GM19023 (cell line): ENCODE data around the gene TSPOAP1.

Experiments used
- ATAC-seq: cut with Tn5 transposase; IDR thresholded peaks from one replicate; pipeline ENCODE4 v1.9.1; 2021; ENCODE audit warnings: mild to moderate bottlenecking, moderate library complexity; ENCODE audit not compliant: unreplicated experiment

TSPOAP1 gene

DNA sequence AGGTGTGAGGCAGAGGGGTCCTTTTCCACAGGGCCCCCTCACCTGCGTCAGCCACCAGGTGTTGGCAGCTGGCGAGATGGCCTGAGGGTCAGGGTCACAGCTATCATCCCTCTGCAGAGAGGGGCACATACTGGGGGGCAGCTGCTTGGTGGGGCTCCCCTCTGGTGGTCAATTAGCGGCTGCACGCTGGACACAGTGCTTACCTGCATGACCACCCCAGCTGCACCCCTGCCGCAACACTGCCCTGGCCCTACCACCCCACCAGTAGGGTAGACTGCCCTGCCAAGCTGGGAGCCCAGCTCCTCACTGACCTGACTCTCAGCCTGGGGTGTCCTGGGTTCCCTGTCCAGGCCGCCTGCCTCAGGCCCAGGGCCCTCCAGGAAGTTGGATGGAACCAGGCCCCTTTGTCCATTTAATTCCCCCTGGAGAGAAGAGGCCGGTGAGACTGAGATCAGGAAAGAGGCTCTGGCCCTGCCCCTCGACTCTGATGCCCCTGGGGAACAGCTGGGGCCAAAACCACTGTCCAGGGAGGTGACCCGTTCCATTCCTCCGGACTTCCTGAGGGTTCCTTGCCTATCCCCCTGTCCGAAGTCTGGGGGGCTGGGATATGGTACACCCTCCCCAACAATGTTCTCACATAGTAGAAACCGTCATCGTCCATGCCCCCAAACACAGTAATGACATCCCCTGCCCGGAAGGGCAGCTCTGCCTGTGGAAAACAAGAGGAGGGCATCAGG, 23.7 kb downstream of the TSPOAP1 start:
- no peak for ATAC-seq

DNA sequence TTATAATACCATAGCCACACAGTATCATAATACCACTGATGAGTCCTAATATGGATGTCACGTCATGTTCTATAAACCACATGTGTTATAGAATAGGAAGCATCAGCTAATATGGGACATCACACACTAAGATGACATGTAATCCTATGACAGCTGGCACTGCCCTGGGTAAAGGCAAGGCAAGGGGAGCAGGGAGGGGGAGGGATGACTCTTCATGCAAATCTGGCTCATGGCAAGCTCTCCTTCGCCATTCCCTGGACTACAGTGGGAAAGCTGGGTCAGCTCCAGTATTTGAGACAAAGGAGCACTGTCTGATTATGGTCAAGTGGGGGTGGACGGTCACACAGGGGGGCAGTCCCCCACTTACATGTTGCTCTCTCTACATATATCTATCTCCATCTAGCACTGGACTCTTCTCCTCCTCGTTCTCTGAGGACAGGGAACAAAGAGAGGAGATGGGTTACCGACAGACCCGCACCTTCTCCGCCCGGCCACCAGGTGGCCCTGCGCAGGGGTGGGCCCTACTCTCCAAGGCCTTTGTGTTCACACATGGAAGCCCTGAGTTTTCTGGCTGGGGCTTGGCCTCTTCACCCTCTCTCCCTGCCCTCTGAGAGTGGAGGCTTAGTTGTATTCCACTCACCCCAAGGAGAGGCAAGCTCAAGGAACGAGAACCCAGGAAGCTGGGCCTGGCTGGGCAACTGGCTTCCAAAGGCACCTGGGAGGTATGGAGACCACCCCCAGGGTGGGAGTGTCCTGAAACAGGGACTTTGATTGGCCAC, 24.4 kb downstream of the TSPOAP1 start:
- no peak for ATAC-seq

DNA sequence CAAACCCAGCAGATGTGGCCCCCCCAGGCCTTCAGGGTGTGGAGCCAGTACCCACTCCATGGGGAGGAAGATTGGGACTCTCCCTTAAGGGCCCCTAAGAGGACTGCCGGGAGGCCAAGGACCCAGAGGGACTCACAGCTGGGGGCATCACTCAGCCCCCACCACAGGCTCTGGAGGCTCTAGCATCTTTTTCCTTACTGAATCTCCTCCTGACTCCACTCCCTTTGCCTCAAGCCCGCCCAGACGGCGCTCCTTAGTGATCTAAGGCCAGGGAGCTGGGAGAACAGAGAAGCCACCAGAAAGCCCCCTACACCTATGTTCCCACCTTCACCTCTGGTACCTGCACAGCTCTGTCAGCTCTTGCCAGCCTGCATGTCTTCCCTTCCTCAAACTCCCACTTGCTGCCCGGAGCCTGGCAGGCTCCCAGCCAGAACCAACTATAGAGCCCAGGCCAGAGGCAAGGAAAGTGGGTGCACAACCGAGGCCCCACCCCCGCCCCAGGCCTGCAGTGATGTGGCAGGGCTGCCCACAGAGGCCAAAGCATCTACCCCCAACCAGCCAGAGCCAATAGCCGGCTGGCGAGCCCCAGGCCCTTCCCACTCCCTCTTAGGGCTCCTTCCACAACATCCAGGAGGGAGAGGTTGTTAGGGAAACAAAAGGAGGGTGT, 25.5 kb downstream of the TSPOAP1 start:
- no peak for ATAC-seq

DNA sequence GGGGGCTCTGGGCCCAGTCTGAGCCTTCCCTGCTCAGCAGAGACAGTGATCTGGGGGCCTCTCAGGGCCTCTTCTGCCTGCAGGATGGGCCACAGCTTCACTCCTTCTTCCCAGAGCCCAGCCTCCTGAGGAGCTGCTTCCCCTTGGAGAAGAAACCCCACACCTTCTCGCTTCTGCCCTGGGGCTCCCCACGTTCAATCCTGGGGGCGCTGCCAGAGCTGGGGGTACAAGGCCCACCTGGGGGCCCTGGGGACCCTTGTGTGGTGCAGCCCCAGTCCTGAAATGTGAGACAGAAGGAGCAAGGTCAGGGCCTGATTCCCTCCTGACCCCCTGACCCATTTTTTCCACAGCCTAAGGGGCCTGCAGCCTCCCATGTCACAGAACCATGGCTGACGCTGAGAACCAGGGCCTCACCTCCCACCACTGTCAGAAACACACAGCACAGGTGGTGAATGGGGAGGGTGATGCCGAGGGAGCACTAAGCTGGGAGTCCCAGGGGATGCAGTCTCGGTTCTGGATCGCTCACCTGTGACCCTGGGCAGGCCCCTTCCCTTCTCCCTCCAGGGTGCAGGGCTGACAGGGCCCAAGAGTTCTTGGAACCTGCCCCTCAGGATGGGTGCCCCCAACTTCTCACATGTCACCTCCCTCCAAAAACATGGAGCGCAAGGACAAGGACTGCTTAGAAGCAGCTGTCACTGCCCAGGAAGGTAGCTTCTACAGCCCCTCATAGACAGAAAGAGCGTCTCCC, 26.2 kb downstream of the TSPOAP1 start:
- ATAC-seq: no peak

DNA sequence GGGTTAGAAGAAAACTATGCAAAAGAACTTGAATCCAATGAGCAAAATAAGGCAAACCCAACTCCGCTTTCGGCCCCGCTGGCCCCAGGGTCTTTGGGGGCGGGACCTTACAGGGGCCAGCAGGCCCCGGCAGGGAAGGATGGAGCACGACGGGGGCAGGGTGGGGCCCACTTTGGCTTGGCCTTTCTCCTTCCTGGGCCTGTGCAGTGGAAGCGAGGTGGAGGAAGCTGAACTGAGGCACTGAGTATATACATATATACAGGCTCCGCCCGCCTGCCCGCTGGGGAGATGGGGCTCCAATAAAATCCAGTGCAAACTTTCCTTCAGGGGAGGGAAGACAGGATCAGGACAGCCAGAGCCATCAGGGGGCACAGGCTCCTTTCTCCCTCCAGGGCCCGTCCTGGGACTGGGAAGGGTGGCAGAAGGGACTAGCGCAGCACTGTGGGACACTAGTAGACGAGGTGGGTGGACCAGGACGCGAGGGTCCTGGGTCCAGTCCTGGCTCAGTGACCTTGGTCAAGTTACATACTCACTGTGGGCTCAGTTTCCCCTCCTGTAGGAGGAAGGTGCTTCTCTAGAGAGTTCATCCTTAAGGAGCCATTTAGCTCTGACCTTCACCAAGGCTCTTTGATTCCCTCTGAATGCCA, 27.0 kb downstream of the TSPOAP1 start:
- ATAC-seq: no peak

DNA sequence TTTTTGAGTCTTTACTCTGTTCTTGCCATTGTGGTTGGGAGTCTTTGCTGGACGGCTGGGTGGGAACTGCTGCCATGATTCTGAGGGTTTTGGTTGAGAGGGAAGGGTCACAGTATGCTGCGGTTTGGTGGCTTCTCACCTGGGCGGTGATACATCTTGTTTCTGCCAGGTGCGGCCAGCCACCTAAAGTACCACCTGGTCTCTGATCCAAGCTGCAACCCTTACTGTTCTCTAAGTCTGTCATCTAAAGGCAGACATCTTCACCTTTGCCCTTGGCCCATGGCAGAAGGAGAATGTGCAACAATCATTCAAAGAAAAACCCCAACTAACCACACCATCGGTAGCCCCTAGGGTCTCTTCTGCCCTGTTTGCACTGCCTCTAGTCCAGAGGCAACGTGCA, 28.3 kb downstream of the TSPOAP1 start:
- no peak for ATAC-seq

DNA sequence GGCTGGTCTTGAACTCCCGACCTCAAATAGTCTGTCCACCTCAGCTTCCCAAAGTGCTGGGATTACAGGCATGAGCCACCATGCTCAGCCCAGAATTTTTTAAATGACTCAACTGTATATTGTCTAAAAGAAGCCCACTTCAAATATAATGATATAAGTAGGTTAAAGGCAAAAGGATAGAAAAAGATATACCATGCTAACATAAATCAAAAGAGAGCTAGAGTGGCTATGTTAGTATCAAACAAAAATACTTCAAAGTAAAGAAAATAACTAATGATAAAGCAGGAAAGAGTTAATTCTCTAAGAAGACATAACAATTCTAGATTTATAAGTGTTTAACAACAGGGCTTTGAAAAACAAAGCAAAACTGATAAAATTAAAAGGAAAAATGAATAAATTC, 34.6 kb downstream of the TSPOAP1 start:
- ATAC-seq: no peak

DNA sequence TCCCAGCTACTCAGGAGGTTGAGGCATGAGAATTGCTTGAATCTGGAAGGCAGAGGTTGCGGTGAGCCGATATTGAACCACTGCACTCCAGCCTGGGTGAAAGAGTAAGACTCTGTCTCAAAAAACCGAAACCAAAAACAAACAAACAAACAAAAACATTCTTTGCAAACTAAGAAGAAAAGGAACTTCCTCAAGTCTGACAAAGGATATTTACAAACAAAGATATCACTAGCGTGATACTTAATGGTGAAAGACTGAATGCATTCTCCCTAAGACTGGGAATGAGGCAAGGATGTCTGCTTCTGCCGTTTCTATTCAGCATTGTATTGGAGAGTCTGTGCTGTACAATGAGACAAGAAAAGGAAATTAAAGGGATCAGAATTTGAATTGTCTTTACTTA, 37.3 kb downstream of the TSPOAP1 start:
- no peak for ATAC-seq

DNA sequence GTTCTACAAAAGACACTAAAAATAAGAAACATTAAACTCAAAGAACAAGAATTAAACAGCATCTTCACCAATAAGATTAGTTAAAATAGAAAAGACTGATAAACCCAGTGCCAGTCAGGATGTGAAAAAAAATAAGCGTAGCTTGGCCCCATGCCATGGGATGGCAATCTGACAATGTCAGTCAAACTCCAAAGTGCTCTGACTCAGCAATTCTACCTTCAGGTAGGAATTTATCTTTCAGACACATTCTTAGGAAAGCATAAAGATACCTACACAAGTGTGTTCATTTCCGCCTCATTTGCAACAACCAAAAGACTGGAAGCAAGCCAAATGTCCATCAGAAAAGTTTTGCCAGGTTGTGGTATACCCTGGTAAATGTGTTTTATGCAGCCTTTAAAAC, 38.7 kb downstream of the TSPOAP1 start:
- ATAC-seq: no peak

DNA sequence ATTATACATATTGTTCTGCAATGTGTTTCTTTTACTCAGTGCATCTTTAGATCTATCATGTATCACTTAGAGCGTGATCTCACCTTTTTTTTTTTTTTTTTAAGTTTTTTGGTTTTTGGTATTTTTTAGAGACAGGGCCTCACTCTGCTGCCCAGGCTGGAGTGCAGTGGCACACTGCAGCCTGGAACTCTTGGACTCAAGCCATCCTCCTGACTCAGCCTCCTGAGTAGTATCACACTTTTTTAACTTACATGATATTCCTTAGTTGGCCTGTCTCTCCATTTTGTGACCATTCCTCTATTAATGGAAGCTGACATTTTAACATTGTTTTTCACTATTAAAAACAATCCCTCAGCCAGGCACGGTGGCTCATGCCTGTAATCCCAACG, 43.2 kb downstream of the TSPOAP1 start:
- no peak for ATAC-seq

DNA sequence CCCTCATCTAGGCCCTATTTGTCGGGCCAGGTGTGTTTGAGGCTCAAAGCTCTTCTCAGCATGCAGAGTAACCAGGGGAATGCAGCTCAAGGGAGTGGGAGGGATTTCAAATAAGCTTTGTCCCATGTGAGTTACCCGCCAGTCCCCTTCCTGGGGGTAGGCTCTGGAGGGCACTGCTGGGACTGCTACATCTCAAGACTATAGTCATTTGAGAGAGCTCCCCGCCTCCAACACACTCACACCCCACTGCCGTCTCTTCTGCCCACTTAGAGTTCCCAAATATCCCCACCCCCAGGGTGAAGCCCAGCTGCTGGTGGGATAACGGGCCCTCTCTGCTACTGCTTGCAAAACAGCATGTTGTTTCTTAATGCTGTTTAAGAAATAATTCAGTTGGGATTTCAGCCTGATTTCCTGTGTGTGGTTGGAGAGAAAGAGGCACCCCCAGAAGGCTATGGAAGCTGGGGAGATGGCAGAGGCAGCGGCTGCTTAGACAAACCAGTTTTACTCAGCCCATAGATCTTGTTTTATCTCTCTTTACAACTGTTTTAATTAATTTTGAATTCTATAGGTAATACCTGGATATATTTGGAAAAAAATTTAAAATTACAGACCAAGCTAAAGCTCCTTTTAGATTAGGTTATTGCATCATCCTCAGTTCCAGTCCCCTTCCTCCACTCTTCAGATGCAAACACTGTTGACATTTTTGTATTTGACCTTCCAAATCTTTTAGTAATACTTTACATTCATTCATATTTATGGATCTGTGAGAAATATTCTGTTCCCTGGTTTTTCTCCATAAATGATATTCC, 43.8 kb downstream of the TSPOAP1 start:
- no peak for ATAC-seq

DNA sequence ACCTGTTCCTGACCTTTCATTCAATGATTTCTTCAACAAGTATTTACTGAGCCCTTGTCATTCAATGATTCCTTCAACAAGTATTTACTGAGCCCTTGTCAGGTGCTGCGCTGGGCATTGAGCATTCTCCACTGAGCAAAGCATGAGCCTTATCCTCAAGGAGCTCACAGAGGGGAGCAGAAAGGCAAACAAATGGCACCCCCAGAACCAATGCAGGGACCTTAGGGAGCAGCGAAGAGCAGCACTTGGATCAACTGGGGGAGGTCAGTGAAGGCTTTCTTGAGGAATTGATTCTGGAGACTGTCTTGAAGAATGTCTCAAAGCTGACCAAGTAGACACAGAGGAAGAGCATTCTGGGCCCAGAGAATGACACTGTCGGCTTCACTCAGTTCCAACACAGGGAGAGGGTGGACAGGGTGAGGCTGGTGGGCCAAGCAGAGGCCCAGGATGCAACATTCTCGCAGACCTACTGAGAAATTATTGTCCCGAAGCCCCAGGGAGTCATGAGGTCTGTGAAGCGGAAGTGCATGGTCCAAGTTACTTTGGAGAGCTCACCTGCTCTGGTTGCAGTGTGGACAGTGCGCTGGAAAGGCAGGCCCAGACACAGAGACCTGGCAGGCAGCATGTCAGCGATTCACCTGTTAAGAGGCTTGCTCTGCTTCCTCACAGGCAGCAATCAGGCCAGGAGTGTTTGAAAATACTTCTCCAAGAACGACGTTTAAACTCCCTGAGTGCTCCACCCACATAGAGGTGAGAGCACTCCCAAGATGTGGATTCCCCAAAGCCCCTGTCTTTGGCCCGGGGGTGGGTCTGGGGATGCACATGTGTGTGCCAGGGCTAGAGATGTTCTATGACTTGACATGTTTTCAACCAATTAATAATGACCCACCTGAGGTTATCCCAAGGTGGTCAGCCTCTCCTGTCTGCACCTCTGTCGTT, 44.7 kb downstream of the TSPOAP1 start:
- ATAC-seq: no peak

DNA sequence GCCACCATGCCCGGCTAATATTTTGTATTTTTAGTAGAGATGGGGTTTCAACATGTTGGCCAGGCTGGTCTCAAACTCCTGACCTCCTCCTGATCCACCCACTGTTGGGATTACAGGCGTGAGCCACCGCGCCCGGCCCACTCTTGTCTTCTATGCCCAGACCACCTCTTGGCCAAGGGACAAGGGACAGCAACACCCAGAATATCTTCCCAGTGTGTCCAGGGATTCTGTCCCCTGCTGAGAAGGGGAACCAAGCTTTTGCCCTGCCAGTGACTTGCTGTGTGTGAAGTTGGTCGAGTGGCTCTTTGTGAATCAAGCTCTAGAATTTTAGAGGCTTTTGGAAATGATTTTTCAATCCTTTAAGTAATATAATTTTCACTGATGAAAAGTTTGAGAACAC, 46.2 kb downstream of the TSPOAP1 start:
- ATAC-seq: no peak

DNA sequence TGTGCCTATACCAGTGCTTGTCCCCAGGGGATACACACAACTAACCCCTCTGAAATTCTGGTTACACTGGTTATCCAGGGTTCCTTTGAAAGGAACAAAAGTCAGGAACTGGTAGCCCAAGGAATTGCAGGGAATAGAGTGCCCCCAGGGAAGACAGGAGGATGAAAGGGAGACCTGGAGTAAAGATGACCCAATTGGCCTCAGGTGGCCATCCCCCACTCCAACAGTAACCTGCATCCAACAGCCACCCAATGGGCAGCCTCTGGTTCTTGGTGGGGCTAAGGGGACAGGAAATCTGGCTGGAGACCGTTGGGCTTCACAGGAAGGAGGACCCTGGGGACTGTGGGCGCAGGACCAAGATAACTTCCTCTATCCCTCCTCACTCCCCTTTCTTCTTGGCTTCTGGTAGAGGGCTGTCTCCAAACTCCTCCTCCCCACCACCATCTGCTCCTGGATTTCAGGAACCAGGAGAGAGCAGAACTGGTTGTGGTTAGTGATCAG, 47.0 kb downstream of the TSPOAP1 start:
- no peak for ATAC-seq

DNA sequence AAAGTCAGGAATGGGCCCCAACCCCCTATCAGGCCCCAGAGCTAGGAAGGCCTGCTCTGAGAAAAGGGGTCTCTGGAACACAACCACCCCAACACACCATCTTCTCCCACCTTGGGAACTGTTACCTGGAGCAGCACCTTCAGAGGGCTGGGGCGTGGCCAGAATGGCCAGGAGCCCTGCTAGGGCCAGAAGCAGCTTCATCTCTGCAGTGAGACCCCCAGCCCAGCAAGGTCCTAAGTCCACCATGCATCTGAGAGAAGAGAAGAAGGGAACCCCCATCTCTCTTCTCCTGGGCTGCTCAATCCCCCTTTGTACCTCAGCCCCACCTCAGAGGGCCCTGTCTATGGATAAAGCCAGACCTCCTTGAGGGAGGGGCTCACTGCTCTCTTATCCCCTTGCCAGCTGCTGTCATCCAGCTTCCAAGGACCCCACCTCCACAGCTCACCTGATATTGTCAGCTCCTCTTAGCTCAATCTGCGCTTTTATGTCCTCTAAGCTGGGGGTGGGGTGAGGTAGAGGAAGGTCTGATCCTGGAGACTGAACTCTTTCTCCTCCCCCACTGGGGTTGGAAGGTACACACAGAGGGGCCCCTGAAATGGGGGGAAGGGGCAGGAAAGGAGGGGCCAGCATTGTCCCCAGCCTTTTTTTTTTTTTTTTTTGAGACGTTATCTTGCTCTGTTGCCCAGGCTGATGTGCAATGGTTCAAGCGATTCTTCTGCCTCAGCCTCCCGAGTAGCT, 47.9 kb downstream of the TSPOAP1 start, which contains the start of gene MPO:
Gene MPO, minus strand, starts transcription at position 456 of the 738 bp plus-strand sequence. Its CDS starts 177 bp downstream, at position 279.
- ATAC-seq: no peak

DNA sequence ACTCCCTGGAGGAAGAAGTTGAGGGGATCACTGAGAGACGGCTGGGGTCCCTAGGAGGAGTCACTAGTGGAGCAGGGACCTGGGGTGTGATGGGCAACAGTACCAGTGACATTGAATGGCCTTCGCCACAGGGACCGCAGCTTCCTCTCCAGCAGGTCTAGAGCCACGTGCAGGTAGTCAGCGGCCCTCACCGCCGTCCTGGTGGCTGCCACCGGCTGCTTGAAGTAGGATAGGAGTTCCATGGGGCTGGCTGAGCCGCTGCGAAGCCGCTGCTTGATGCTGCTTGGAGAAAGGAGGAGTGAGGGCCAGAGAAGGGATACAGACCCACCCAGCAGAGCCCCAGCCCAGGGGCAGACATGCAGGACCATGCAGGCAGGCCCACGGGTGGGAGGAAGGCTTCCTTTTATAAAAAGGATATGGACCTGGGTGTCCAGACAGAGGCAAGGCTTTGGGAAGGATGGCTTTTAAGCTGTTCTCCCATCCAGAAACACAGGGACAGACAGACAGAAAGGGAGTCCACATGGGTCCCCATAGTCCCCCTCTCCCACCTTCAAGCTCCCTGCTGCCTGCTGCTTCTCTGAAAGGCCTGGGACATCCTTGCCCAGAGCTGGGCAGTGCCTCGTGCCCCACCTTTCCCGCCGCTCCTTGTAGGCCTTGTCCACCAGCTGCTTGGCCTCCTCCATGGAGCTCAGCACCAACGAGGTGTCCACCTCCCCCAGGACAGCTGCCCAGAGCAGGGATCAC, 48.7 kb downstream of the TSPOAP1 start:
- no peak for ATAC-seq
